ENCODE data around the gene LYL1. TPM values are rescaled to one million over a fixed set of nuclear protein-coding genes. Genes with fewer than 3 reads are reported as not detected.

LYL1 gene
- total RNA-seq, 1 donor = 0.36 TPM

DNA sequence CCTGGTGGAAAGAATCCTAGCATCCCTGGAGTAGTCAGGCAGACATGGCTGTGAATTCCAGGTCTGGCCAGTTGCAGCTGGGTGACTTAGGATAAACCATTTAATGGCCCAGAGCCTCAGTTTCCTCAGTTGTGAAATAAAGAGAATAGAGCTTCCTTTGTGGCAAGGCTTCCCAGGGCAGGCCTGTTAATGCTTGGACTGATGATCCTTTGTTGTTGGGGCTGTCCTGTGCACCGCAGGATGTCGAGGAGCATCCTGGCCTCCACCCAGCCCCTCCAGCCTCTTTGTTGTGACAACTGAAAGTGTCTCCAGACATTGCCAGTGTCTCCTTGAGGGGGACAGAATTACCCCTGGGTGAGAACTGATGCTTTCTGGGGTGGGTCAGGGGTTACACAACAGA, 16.3 kb downstream of the LYL1 start:
- Histone ChIP-seq H3K36me3 (ENCODE audit: insufficient read depth, low read length) (peaks cover 54% of the 10 kb centered on the region), H3K79me2 (ENCODE audit: insufficient read depth, low read length) (peaks cover 8% of the 10 kb centered on the region), H3K27ac (ENCODE audit: low read depth, low read length) (no peak overlapping the region), H3K27me3 (ENCODE audit: insufficient read depth, low read length) (no peaks in the 10 kb centered on the region), H3K4me1 (ENCODE audit: insufficient read depth, low read length) (peaks cover 15% of the 10 kb centered on the region), H3K9me3 (ENCODE audit: low read depth, low read length) (no peaks in the 10 kb centered on the region), H4K20me1 (ENCODE audit: insufficient read depth, low read length) (peaks cover 17% of the 10 kb centered on the region), H3K4me2 (ENCODE audit: insufficient read depth, low read length) (no peak overlapping the region), H2AFZ (ENCODE audit: low read length) (no peak overlapping the region), H3K4me3 (ENCODE audit: insufficient read depth, low read length) (no peak overlapping the region)
- TF ChIP-seq, protein P1, sequence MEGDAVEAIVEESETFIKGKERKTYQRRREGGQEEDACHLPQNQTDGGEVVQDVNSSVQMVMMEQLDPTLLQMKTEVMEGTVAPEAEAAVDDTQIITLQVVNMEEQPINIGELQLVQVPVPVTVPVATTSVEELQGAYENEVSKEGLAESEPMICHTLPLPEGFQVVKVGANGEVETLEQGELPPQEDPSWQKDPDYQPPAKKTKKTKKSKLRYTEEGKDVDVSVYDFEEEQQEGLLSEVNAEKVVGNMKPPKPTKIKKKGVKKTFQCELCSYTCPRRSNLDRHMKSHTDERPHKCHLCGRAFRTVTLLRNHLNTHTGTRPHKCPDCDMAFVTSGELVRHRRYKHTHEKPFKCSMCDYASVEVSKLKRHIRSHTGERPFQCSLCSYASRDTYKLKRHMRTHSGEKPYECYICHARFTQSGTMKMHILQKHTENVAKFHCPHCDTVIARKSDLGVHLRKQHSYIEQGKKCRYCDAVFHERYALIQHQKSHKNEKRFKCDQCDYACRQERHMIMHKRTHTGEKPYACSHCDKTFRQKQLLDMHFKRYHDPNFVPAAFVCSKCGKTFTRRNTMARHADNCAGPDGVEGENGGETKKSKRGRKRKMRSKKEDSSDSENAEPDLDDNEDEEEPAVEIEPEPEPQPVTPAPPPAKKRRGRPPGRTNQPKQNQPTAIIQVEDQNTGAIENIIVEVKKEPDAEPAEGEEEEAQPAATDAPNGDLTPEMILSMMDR (IDR thresholded peaks at IDR 0.05; ENCODE audit: extremely low read depth, low read depth, low read length) = no peak
- no peak for DNase-seq (ENCODE audit: insufficient read length, low spot score, missing footprints)

DNA sequence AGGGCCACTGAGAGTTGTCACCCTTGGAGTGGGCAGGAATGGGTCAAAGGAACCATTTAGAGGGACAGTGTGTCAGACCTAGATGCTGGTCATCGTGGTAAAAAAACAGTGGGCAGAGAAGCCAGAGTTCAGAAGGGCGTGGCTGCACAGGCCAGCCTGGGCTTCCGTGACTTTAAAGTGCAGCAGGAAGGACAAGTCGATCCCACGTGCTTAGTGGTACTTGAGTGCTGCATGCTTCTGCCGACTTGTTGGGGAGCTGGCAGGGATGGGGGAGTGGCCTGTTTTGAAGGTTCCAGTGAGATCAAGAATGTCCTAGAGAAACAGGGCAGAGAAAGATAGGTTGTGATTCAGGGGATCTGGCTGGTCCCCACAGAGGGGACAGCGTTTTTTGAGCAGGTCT, 17.0 kb downstream of the LYL1 start:
- H3K27ac ChIP-seq (ENCODE audit: low read depth, low read length) = no peak overlapping the region
- no peak overlapping the region for H2AFZ ChIP-seq (ENCODE audit: low read length)
- peaks cover 8% of the 10 kb centered on the region for H3K79me2 ChIP-seq (ENCODE audit: insufficient read depth, low read length)
- H3K9me3 ChIP-seq (ENCODE audit: low read depth, low read length) = no peaks in the 10 kb centered on the region
- peaks cover 8% of the 10 kb centered on the region for H3K4me1 ChIP-seq (ENCODE audit: insufficient read depth, low read length)
- TF ChIP-seq, protein P1 (IDR thresholded peaks at IDR 0.05; ENCODE audit: extremely low read depth, low read depth, low read length) = no peak
- no peak overlapping the region for H3K4me3 ChIP-seq (ENCODE audit: insufficient read depth, low read length)
- no peaks in the 10 kb centered on the region for H3K27me3 ChIP-seq (ENCODE audit: insufficient read depth, low read length)
- no peak overlapping the region for H3K4me2 ChIP-seq (ENCODE audit: insufficient read depth, low read length)
- peaks cover 17% of the 10 kb centered on the region for H4K20me1 ChIP-seq (ENCODE audit: insufficient read depth, low read length)
- DNase-seq (ENCODE audit: insufficient read length, low spot score, missing footprints) = no peak
- peaks cover 51% of the 10 kb centered on the region for H3K36me3 ChIP-seq (ENCODE audit: insufficient read depth, low read length)

DNA sequence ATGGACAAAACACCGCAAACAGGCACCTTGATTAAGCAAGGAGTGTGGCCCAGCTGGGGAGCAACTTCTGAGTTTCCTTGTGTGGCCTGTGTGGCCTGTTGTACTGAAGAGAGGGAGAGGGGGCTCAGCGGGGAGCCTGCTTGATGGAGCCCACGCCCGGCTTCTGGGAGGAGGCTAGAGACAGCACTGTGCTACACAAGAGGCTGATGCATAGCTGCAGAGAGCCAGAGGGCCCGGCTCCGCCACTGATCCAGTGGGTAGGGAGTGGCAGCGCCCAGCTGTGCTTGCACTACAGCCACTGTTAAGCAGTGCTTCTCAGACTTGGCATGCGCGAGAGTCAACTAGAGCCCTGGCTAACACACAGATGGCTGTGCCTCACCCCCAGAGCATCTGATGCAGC, 19.0 kb downstream of the LYL1 start:
- H4K20me1 ChIP-seq (ENCODE audit: insufficient read depth, low read length) = peaks cover 14% of the 10 kb centered on the region
- H3K9me3 ChIP-seq (ENCODE audit: low read depth, low read length) = no peaks in the 10 kb centered on the region
- no peaks in the 10 kb centered on the region for H3K27me3 ChIP-seq (ENCODE audit: insufficient read depth, low read length)
- no peak overlapping the region for H3K4me2 ChIP-seq (ENCODE audit: insufficient read depth, low read length)
- peaks cover 67% of the 10 kb centered on the region for H3K36me3 ChIP-seq (ENCODE audit: insufficient read depth, low read length)
- H3K79me2 ChIP-seq (ENCODE audit: insufficient read depth, low read length) = peaks cover 8% of the 10 kb centered on the region
- no peak for DNase-seq (ENCODE audit: insufficient read length, low spot score, missing footprints)
- no peak overlapping the region for H3K27ac ChIP-seq (ENCODE audit: low read depth, low read length)
- no peaks in the 10 kb centered on the region for H3K4me1 ChIP-seq (ENCODE audit: insufficient read depth, low read length)
- no peak overlapping the region for H3K4me3 ChIP-seq (ENCODE audit: insufficient read depth, low read length)
- no peak overlapping the region for H2AFZ ChIP-seq (ENCODE audit: low read length)
- TF ChIP-seq, protein P1 (IDR thresholded peaks at IDR 0.05; ENCODE audit: extremely low read depth, low read depth, low read length) = no peak

DNA sequence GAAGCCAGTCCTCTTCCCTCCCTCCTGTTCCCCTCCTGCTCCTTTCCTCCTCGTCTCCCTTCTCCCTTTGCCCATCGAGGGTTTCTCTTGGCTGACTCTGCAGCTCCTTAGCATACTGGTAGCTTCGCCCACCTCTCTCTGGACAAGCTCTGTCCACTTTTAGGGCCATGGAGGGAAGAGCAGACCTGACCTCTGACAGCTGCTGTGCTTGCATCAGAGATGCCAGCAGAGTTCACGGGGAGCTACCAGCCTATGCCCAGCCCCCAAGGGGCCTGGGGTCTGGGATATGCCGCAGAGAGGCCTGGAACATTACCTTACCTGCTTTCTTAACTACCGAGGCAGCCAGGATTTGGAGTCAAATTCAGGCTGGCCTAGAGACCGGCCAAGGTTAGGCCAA, 19.7 kb downstream of the LYL1 start:
- Histone ChIP-seq H3K36me3 (ENCODE audit: insufficient read depth, low read length) (peaks cover 74% of the 10 kb centered on the region), H3K4me1 (ENCODE audit: insufficient read depth, low read length) (no peaks in the 10 kb centered on the region), H4K20me1 (ENCODE audit: insufficient read depth, low read length) (peaks cover 14% of the 10 kb centered on the region), H3K79me2 (ENCODE audit: insufficient read depth, low read length) (peaks cover 8% of the 10 kb centered on the region), H3K4me3 (ENCODE audit: insufficient read depth, low read length) (no peak overlapping the region), H3K9me3 (ENCODE audit: low read depth, low read length) (no peaks in the 10 kb centered on the region), H3K4me2 (ENCODE audit: insufficient read depth, low read length) (no peak overlapping the region), H2AFZ (ENCODE audit: low read length) (no peak overlapping the region), H3K27ac (ENCODE audit: low read depth, low read length) (no peak overlapping the region), H3K27me3 (ENCODE audit: insufficient read depth, low read length) (no peaks in the 10 kb centered on the region)
- no peak for DNase-seq (ENCODE audit: insufficient read length, low spot score, missing footprints)
- TF ChIP-seq, protein P1 (IDR thresholded peaks at IDR 0.05; ENCODE audit: extremely low read depth, low read depth, low read length) = no peak
